Stimulated activated naive CD8-positive, alpha-beta T cell treated with anti-CD3 and anti-CD28 coated beads, Interleukin-15, Interleukin-2, amounts not matched to agents 100 ng/mL and 50 ng/mL, for 24 hours (primary cell): ENCODE results near the gene FOSB.

Experiments
- H3K27ac Mint-ChIP-seq: one replicate; pipeline ENCODE4 v1.8.0; 2021; ENCODE audit warnings: mild to moderate bottlenecking, mixed read lengths
- H3K27me3 Mint-ChIP-seq: one replicate; pipeline ENCODE4 v1.8.0; 2021; ENCODE audit warnings: mixed read lengths
- H3K36me3 Mint-ChIP-seq: one replicate; pipeline ENCODE4 v1.8.0; 2021; ENCODE audit warnings: low read depth, mixed read lengths
- H3K4me1 Mint-ChIP-seq: one replicate; pipeline ENCODE4 v1.8.0; 2021; ENCODE audit warnings: low read depth, mixed read lengths
- H3K4me3 Mint-ChIP-seq: one replicate; pipeline ENCODE4 v1.8.0; 2021; ENCODE audit warnings: mild to moderate bottlenecking, mixed read lengths
- H3K9me3 Mint-ChIP-seq: one replicate; pipeline ENCODE4 v1.8.0; 2021; ENCODE audit warnings: mixed read lengths

The FOSB gene

GRCh38 chr19:45469132-45469944 is 1.5 kb downstream of the FOSB start:
- Mint-ChIP-seq H3K9me3 (no peaks in the 10 kb centered on the region), H3K4me1 (peaks cover 48% of the 10 kb centered on the region), H3K27ac (peak overlapping the region; percentile 88), H3K36me3 (peaks cover 15% of the 10 kb centered on the region), H3K27me3 (peaks cover 16% of the 10 kb centered on the region), H3K4me3 (peak overlapping the region; percentile 88)

GRCh38 chr19:45469945-45470761 is 2.4 kb downstream of the FOSB start:
- Mint-ChIP-seq H3K9me3 (no peaks in the 10 kb centered on the region), H3K4me3 (peak overlapping the region; percentile 88), H3K36me3 (peaks cover 15% of the 10 kb centered on the region), H3K27ac (peak overlapping the region; percentile 88), H3K4me1 (peaks cover 50% of the 10 kb centered on the region), H3K27me3 (peaks cover 13% of the 10 kb centered on the region)

DNA sequence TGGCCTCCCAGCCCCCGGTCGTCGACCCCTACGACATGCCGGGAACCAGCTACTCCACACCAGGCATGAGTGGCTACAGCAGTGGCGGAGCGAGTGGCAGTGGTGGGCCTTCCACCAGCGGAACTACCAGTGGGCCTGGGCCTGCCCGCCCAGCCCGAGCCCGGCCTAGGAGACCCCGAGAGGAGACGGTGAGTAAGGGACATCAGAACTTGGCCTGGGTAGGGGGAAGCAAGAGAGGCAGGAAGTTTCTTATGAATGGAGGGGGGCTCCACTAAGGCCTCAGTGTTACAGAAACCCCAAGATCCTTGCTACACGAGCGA is 2.9 kb downstream of the FOSB start:
- H3K27ac Mint-ChIP-seq = no peak overlapping the region
- H3K27me3 Mint-ChIP-seq = peaks cover 15% of the 10 kb centered on the region
- peak overlapping the region; percentile 88 for H3K4me3 Mint-ChIP-seq
- H3K9me3 Mint-ChIP-seq = no peaks in the 10 kb centered on the region
- H3K36me3 Mint-ChIP-seq = peaks cover 15% of the 10 kb centered on the region
- peaks cover 51% of the 10 kb centered on the region for H3K4me1 Mint-ChIP-seq

- no peaks in the 10 kb centered on the region for H3K9me3 Mint-ChIP-seq
- peaks cover 53% of the 10 kb centered on the region for H3K4me1 Mint-ChIP-seq
- peaks cover 15% of the 10 kb centered on the region for H3K36me3 Mint-ChIP-seq
- H3K4me3 Mint-ChIP-seq = peak overlapping the region; percentile 88
- peaks cover 11% of the 10 kb centered on the region for H3K27me3 Mint-ChIP-seq
- H3K27ac Mint-ChIP-seq = no peak overlapping the region
Observed at GRCh38 chr19:45471111-45471930, 3.5 kb downstream of the FOSB start.

- H3K27ac Mint-ChIP-seq = no peak overlapping the region
- peaks cover 10% of the 10 kb centered on the region for H3K27me3 Mint-ChIP-seq
- H3K36me3 Mint-ChIP-seq = peaks cover 15% of the 10 kb centered on the region
- H3K4me1 Mint-ChIP-seq = peaks cover 57% of the 10 kb centered on the region
- H3K9me3 Mint-ChIP-seq = no peaks in the 10 kb centered on the region
- H3K4me3 Mint-ChIP-seq = no peak overlapping the region
Observed at GRCh38 chr19:45471931-45472562, 4.3 kb downstream of the FOSB start.

DNA sequence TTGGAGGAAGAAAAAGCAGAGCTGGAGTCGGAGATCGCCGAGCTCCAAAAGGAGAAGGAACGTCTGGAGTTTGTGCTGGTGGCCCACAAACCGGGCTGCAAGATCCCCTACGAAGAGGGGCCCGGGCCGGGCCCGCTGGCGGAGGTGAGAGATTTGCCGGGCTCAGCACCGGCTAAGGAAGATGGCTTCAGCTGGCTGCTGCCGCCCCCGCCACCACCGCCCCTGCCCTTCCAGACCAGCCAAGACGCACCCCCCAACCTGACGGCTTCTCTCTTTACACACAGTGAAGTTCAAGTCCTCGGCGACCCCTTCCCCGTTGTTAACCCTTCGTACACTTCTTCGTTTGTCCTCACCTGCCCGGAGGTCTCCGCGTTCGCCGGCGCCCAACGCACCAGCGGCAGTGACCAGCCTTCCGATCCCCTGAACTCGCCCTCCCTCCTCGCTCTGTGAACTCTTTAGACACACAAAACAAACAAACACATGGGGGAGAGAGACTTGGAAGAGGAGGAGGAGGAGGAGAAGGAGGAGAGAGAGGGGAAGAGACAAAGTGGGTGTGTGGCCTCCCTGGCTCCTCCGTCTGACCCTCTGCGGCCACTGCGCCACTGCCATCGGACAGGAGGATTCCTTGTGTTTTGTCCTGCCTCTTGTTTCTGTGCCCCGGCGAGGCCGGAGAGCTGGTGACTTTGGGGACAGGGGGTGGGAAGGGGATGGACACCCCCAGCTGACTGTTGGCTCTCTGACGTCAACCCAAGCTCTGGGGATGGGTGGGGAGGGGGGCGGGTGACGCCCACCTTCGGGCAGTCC is 5.0 kb downstream of the FOSB start:
- no peak overlapping the region for H3K27ac Mint-ChIP-seq
- H3K4me3 Mint-ChIP-seq = no peak overlapping the region
- H3K9me3 Mint-ChIP-seq = no peaks in the 10 kb centered on the region
- H3K4me1 Mint-ChIP-seq = peaks cover 58% of the 10 kb centered on the region
- H3K36me3 Mint-ChIP-seq = peaks cover 15% of the 10 kb centered on the region
- H3K27me3 Mint-ChIP-seq = peaks cover 10% of the 10 kb centered on the region

DNA sequence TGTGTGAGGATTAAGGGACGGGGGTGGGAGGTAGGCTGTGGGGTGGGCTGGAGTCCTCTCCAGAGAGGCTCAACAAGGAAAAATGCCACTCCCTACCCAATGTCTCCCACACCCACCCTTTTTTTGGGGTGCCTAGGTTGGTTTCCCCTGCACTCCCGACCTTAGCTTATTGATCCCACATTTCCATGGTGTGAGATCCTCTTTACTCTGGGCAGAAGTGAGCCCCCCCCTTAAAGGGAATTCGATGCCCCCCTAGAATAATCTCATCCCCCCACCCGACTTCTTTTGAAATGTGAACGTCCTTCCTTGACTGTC is 5.5 kb downstream of the FOSB start:
- peaks cover 59% of the 10 kb centered on the region for H3K4me1 Mint-ChIP-seq
- H3K27me3 Mint-ChIP-seq = peaks cover 10% of the 10 kb centered on the region
- H3K4me3 Mint-ChIP-seq = no peak overlapping the region
- H3K9me3 Mint-ChIP-seq = no peaks in the 10 kb centered on the region
- H3K27ac Mint-ChIP-seq = no peak overlapping the region
- H3K36me3 Mint-ChIP-seq = peaks cover 15% of the 10 kb centered on the region

GRCh38 chr19:45473682-45474605 is 6.1 kb downstream of the FOSB start:
- Mint-ChIP-seq H3K27ac (no peak overlapping the region), H3K27me3 (peaks cover 10% of the 10 kb centered on the region), H3K36me3 (peaks cover 15% of the 10 kb centered on the region), H3K4me3 (no peak overlapping the region), H3K9me3 (no peaks in the 10 kb centered on the region), H3K4me1 (peaks cover 61% of the 10 kb centered on the region)

DNA sequence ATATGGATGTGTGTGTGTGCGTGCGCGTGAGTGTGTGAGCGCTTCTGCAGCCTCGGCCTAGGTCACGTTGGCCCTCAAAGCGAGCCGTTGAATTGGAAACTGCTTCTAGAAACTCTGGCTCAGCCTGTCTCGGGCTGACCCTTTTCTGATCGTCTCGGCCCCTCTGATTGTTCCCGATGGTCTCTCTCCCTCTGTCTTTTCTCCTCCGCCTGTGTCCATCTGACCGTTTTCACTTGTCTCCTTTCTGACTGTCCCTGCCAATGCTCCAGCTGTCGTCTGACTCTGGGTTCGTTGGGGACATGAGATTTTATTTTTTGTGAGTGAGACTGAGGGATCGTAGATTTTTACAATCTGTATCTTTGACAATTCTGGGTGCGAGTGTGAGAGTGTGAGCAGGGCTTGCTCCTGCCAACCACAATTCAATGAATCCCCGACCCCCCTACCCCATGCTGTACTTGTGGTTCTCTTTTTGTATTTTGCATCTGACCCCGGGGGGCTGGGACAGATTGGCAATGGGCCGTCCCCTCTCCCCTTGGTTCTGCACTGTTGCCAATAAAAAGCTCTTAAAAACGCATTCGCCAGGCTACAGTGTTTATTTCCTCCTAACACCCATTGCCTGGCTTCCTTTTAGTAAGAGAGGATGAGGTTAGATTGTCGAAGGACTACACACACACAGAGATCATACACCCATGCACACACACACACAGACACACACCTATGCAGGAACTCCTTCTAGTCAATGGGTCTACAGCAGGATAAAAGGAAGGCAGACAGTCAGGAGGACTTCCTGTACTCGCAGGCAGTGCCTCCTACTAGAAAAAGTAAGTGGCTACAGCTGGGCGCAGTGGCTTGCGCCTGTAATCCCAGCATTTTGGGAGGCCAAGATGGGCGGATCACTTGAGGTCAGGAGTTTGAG is 7.1 kb downstream of the FOSB start:
- peaks cover 10% of the 10 kb centered on the region for H3K27me3 Mint-ChIP-seq
- H3K4me3 Mint-ChIP-seq = no peak overlapping the region
- no peak overlapping the region for H3K27ac Mint-ChIP-seq
- peaks cover 15% of the 10 kb centered on the region for H3K36me3 Mint-ChIP-seq
- H3K9me3 Mint-ChIP-seq = no peaks in the 10 kb centered on the region
- H3K4me1 Mint-ChIP-seq = peaks cover 62% of the 10 kb centered on the region

DNA sequence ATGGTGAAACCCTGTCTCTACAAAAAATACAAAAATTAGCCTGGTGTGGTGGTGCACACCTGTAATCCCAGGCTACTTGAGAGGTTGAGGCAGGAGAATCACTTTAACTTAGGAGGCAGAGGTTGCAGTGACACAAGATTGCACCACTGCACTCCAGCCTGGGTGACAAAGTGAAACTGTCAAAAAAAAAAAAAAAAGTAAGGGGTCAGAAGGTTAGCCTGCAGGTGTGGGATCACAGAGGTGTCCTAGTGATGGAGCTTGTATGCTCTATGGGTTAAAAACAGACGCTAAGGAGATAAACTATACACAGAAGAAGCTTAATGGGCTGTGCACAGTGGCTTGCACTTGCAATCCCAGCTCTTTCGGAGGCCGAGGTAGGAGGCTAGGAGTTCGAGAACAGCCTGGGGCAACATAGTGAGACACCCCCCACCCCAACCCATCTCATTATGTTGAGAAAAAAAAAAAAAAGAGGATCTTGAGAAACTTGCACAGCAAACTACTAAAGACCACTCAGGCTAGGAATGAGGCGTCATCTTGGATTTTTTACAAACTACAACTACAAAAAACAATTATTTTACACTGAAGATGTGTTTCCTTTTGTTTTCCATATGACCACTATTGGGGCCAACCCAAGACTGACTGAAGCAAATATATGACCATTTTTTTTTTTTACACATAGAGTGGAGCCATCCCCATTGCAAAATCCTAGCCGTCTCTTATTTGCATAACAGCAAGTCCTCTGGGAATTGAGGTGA is 7.9 kb downstream of the FOSB start:
- H3K36me3 Mint-ChIP-seq = peaks cover 15% of the 10 kb centered on the region
- no peak overlapping the region for H3K4me3 Mint-ChIP-seq
- H3K9me3 Mint-ChIP-seq = no peaks in the 10 kb centered on the region
- peaks cover 10% of the 10 kb centered on the region for H3K27me3 Mint-ChIP-seq
- H3K4me1 Mint-ChIP-seq = peaks cover 53% of the 10 kb centered on the region
- H3K27ac Mint-ChIP-seq = no peak overlapping the region

GRCh38 chr19:45476304-45476703 is 8.5 kb downstream of the FOSB start:
- peaks cover 15% of the 10 kb centered on the region for H3K36me3 Mint-ChIP-seq

DNA sequence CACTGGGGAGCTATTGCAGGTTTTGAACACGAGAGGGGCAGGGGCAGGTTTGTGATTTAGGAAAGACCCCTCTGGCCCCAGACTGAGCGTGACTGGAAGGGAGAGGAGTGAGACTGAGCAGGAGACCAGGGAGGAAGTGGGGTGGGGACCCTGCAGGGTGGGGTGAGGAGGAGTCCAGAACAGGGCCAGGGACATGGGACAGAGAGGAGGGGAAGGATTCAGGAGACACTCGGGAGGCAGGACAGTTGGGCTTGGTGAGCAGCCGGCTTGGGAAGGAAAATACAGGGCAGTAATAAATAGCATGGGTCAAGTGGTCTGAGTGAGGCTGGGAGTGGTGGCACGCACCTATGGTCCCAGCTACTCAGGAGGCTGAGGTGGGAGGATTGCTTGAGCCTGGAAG is 9.4 kb downstream of the FOSB start:
- Mint-ChIP-seq H3K4me3 (peak overlapping the region; percentile 11), H3K9me3 (no peaks in the 10 kb centered on the region), H3K27me3 (peaks cover 9% of the 10 kb centered on the region), H3K36me3 (peaks cover 7% of the 10 kb centered on the region), H3K4me1 (peaks cover 41% of the 10 kb centered on the region), H3K27ac (peak overlapping the region; percentile 63)

More at GRCh38 chr19:45476304-45476703, 8.5 kb downstream of the FOSB start:
- peaks cover 49% of the 10 kb centered on the region for H3K4me1 Mint-ChIP-seq
- no peaks in the 10 kb centered on the region for H3K9me3 Mint-ChIP-seq
- peak overlapping the region; percentile 57 for H3K27ac Mint-ChIP-seq
- peaks cover 10% of the 10 kb centered on the region for H3K27me3 Mint-ChIP-seq
- no peak overlapping the region for H3K4me3 Mint-ChIP-seq
